Activated CD4-positive, alpha-beta T cell treated with anti-CD3 and anti-CD28 coated beads, Interleukin-10, Interleukin-2, amounts not matched to agents 100 ng/mL and 50 ng/mL, durations not matched to agents 16 hours and 8 hours (primary cell): ENCODE data around the gene OVCA2.

Source experiments
- DNase-seq: peaks from one replicate; pipeline ENCODE4 v3.0.0-alpha.2; 2020

Gene OVCA2

GRCh38 chr17:2090210-2090641 lies 48.4 kb downstream of the OVCA2 start:
- DNase-seq, result no peak

GRCh38 chr17:2090804-2091534 lies 49.1 kb downstream of the OVCA2 start:
- DNase-seq, result no peak

GRCh38 chr17:2092253-2092652 lies 50.4 kb downstream of the OVCA2 start:
- DNase-seq, result no peak
